IPS-11a (cell line): ENCODE measurements around the gene PTPRD.
A peak's percentile ranks its signal among the peaks of the same experiment; 100 is the strongest.

ENCODE experiments used
- H3K4me3 ChIP-seq: one replicate; pipeline ENCODE4 v1.5.1; 2013; ENCODE audit warnings: low read depth, low read length, control low read depth

PTPRD gene

DNA sequence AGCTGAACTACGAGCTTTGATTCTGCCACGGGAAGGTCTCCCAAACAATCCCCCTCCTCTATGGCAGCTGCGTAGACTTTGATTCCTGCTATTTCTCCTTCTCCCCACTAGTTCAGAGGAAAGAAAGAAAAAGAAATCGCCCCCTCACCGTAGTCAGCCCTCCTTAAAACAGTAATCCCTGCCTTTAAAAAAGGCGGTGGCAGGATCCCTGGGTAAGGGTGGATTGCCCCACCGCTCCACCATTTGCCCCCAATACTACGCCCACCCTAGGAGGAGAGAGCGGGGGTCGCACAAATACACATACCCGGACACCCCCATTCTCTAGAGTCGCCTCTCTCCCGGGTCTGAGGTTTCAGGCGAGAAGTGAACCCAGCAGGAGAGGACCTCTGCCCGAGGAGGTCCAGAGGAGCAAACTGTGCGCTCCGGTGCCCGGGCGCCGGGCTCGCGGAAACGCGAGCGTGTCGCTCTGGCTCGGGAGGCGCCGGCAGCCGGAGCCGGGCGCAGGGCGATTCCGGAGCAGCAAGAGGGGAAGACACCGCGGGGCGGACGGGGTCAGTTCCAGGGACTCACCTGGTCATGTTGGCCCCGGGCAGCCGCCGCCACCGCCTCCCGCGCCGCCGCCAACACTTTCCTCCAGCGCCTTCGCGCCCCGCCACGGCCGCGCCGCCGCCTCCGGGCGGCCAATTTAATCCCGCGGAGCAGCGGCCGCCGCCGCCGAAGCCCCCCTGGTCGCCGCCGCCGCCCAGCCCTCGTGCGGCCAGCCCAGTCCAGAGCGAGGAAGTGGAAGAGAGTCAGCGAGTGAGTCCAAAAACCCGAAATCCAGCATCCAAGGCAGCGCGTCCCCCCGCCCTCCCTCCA lies 1755.5 kb downstream of the PTPRD start:
- peak overlapping the region; percentile 76 for H3K4me3 ChIP-seq

DNA sequence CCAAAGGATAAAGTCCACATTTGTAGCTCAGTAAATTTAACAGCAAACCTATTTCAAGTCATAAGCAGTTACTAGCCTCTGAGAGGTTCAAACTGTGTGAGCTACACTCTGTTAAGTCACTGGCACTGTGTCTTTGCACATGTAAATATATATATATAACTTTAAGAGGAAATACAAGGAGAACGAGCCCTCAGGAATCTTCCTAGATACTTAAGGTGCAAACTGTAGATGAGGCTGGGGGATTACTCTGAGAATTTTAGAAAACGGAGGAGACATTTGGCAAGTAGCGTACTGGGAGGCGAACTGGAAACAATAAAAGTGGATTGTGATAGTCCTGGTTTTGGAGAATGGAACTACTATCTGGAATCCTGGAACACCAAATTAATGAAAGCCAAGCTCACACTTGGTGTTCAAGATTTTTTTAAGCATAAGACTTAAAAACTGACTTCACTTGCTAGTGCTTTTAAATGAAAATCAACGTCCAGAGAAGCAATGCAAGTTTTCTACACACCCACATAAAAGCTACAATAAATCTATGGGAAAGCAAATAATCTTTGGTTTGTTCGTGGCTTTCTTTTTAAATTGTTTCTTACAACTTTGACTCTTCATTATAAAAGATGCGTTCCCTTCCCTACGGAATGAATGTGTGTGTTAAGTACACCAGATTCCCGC lies 1756.3 kb downstream of the PTPRD start:
- H3K4me3 ChIP-seq: peak overlapping the region; percentile 76

DNA sequence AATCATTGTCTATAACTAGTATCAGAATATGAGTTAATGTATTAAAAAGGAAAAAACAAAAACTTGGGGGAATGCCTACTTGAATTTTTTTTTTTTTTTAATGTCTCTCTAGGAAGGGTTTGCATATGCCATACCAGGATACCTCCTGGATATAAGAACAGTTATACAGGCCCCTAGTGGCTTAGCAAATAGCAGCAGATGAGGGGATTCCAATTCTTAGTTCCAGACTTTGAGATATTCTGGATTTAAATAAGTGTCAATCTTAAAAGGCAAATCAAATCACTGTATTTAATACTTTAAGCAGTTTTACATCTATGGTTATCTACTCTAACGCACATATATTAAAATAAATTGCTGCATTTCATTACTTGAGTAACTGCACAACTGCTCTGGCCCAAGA lies 1757.8 kb downstream of the PTPRD start:
- no peak overlapping the region for H3K4me3 ChIP-seq

DNA sequence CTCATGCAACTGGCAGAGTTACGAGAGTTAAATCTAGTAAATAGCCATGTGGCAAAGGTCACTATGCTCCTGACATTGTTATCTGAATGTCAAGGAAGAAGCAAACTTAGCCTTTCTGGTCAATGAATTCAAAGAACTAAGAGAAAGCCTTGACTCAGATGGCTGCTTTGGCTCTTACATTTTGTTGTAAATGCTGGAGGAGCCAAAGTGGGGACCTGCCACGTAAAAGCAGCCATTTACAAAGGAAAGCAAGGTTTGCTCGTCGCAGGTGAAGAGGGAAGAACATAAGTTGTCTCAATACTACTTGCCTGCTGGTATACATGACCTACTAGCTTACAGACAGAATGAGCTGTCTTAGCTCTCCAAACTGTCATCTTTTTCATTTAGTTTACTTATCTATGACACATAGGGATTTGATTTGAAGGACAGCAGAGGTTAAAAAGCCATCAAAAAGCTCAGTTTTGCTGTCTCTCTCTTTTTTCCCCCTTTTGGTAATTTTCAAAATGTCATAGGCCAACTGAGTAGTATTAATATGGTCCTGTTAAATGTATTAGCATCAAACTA lies 1760.4 kb downstream of the PTPRD start:
- no peak overlapping the region for H3K4me3 ChIP-seq

DNA sequence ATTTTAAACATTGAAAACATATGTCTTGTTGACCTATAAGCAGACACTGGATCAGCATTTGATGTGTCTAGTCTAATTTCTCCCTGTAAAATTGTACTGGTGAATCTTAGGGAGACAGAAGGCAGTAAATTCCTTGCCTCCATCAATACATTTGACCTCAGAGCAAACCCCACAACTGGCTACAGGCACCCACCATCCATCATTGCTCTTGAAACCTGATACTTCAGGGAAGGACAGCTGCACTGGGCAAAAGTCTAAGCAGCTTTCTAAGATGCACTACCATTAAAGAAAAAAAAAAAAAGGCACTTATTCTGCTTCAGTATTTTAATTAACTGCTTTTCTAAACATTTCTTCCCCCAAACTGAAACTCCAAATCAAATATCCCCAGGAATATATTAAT lies 1761.9 kb downstream of the PTPRD start:
- H3K4me3 ChIP-seq: no peak overlapping the region

DNA sequence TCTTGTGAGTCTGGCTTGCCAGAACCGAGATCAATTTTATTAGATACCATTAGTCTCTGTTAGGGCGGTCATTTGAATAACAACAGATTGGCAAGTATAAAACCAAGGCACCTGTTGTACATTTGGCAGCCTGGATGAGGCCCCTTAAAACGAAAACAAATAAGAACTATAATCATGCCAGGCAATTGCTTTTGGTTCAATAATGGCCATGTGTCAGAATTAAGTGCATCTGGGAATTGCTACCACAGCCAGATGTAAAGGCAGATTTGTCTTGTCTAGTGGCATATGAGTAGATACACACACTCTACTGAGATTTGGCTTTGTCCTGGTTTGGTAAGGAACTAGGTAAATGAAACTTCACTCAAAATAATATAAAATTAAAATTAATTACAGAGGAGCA lies 1767.0 kb downstream of the PTPRD start:
- H3K4me3 ChIP-seq: no peak overlapping the region

DNA sequence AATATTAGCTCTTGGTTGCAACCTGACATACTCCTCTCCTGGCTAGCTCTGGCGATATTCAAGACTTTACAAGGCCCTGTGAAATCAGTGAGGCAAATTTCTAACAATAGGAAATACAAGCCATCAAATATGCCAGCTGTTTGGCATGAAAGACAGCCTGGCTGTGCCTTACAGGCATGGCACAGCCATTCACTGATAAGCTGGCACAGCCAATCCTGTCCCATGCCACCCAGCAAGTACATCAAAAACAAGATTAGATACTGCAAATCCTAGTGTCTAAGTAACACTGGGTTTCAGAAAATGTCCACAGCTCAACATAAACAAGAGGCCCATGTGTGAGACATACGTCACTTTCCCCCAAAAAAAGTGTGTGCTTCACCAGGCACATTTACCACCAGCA lies 1767.4 kb downstream of the PTPRD start:
- H3K4me3 ChIP-seq: no peak overlapping the region

DNA sequence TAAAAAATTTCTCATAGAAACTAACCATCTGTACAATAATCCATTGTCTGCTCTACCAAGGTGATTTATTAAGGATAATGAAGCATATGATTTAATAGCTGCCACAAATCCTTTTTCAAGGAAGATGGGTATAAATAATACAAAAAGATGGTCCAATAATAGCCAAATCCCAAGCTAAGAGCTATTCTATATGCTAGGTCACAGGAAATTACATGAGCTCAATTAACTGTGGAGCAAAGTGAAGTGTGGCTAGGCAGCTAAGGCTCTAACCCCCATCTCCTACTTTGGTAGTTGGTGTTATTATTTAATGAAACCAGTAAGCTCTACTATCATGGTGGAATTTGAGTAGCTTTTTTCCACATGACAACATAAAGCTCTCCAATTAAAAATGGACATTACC lies 1768.3 kb downstream of the PTPRD start:
- no peak overlapping the region for H3K4me3 ChIP-seq

DNA sequence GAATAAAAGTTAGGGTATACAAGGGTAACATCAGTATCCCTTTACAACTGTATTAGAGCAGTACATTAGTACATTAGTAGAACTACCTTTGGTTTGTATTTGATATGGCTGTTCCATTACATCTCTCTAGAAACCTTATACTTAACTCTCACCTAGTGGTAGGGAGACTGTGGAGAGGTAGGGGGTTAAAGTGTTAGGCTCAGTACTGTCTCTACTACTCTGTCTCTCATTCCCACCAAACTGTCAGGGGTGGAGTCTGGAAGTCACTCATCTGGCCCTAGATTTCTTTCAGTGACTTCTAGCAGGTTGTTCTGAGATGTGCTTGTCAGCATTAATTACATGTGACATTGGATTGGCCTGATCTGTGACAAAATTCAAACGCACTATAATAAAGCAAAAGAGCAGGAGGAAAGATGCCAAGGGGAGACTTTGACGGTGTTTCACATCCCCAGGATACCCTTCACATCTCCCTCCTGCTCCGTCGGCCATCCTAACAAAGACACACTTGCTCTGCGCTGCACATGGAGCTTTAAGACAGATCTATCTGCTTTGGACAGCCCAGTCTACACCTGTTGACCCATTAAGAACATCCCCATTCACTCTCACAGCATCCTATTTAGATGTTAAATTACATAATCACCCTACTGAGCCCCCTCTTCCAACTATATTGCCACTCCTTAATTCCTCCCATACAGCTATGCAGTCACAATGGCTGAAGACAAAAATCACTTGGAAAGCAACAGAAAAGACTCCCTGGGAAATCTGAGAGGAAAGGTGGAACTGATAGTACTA lies 1770.2 kb downstream of the PTPRD start:
- H3K4me3 ChIP-seq: no peak overlapping the region

DNA sequence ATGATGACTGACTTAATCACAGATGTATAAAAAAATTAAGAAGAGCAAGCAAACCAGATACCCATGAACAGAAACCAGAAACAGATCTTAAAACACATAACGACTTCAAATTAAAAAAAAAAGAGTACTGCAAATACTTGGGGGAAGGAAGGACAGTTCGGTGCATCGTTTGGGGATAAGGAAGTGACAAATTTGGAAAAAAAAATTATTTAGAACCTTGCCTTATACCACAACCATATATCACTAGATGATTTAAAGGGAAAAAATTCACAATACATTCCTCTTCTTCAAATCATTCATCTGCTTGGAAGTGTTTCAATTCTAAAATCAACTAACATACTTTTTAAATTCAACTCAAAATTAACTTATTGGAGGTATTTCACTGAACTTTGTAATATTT lies 1774.7 kb downstream of the PTPRD start:
- no peak overlapping the region for H3K4me3 ChIP-seq

DNA sequence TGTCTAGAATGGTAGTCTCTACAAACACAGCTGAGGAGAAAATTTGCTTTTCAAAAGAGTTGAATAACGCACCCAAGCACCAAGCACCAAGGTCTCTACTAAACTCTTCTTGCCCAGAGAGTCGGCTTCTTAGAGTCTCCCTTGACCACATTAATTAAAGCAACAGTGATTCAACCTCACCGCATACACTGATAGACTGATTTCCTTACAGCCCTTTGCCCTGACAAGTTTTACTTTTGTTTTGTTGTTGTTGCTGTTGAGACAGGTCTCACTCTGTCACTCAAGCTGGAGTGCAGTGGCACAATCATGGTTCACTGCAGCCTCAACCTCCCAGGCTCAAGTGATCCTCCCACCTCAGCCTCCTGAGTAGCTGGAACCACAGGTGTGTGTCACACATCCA lies 1777.5 kb downstream of the PTPRD start:
- no peak overlapping the region for H3K4me3 ChIP-seq

DNA sequence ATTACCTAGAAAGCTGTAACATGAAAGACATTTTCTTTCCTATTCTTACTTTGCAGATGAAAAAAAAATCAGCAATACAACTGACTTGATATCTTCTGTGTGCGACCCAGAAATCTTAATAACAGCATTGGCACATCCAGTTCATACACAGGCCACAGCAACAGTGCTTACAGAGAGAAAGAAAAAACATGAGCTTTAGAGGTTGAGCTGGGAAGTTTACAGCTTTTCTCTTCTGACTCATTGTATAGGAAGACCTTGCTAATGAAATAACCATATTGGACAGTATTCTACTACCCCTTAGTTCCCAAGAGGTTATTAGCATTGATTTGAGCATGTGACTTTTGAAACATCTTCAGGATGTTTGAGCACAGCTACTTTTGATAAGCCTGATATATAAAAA lies 1779.8 kb downstream of the PTPRD start:
- H3K4me3 ChIP-seq: no peak overlapping the region

DNA sequence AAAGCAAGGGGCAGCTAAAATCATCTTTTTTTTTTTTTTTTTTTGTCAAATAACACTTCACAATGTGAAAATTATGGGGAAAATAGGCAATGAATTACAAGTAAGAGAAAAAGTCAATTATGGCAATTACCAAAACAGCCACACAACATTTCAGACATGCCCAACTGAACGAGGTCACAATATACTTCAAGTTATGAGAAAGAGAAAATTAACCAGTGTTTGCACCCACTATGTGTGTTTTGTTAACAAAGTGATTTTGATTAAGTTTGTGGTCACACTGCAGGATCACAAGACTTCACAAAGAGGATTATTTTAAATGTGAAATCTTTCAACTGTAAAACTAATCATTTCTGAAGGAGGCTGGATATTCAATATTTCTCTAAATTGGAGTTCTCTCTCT lies 1780.4 kb downstream of the PTPRD start:
- H3K4me3 ChIP-seq: no peak overlapping the region

DNA sequence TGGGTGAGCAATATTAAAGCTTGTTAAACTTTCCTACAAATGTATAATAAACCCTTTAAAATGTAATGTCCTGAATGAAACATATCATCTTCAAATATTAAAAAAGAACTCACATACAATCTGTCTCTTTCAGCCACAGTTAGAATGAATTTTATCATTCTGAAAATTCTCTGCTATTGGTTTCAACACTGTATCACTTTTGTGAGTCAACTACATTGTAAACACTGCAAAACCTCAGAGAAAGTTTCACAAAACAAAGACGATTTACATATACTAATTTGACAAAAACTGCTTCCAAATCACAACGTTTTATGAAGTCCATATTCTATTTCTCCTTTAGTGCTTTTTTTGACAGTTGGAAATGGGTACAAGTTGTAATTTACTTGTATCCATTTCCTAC lies 1781.2 kb downstream of the PTPRD start:
- no peak overlapping the region for H3K4me3 ChIP-seq

DNA sequence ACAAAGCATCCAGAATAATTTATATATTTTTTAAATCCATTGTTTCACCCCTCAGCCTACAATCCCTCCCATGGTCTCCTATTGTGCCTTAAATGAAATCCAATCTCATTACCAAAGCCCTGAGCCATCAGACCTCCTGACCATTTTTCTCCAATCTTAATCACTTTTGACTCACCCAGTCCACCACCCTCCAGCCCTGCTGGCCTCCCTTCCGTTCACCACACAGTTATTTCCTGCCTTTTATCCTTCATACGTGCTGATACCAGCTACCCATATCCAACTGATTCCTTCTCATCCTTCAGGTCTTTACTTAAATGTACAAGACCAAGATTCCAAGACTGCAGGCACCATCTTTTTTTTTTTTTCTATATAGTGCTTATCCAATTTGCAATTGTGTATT lies 1786.5 kb downstream of the PTPRD start:
- H3K4me3 ChIP-seq: no peak overlapping the region

DNA sequence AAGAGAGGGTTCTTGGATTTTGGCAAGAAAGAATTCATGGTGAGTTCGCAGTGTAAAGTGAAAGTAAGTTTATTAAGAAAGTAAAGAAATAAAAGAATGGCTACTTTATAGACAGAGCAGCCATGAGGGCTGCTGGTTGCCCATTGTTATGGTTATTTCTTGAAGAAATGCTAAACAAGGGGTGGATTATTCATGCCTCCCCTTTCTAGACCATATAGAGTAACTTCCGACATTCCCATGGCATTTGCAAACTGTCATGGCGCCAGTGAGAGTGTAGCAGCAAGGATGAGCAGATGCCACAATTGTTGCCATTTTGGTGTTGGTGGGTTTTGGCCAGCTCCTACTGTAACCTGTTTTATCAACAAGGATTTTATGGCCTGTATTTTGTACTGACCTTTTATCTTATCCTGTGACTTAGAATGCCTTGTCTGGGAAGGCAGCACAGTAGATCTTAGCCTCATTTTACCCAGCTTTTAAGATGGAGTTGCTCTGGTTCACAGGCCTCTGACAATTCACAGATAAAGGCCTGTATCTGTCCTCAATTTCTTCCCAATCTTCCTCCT lies 1787.1 kb downstream of the PTPRD start:
- no peak overlapping the region for H3K4me3 ChIP-seq

DNA sequence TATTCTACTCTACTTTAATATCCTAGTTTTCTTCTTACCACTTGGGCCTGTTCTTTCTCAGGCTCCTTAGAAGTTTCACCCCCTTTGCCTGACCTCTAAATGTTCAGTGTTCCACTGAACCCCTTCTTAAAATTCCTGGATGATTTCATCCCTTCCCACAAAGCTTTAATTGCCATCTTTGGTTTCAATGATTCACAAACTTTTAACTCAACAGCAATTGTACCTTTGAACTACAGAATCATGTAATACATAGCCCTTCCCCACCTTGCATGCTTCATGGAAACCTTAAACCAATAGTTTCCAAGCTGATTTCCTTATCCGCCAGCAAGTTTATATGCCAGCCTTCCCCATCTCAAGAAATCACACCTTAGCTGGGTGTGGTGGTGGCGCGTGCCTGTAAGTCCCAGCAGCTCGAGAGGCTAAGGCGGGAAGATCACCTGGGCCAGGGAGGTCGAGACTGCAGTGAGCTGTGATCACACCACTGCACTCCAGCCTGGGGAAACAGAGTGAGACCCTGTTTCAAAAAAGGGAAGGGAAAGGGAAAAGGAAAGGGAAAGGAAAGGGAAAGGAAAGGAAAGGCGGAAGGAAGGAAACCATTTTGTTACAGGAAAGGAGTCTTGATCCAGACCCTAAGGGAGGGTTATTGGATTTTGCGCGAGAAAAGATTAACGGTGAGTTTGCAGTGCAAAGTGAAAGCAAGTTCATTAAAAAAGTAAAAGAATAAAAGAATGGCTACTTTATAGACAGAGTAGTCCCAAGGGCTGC lies 1789.5 kb downstream of the PTPRD start:
- H3K4me3 ChIP-seq: no peak overlapping the region

DNA sequence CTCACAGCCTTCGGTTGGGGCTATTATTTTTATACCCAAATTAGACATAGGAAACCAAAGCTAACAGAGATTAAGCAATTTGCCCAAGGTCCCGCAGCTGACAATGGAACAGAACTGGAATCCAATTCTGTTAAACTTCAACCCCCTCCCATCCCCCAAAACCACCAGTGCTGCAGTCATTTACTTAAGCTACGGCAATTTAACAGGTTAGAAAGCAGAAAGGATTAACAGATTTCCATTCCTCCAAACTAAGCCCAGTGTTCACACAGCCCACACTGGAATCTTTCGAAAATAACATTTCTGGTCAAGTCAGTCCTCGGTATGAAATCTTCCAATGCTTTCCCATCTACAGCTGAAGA lies 1790.2 kb downstream of the PTPRD start:
- H3K4me3 ChIP-seq: no peak overlapping the region

DNA sequence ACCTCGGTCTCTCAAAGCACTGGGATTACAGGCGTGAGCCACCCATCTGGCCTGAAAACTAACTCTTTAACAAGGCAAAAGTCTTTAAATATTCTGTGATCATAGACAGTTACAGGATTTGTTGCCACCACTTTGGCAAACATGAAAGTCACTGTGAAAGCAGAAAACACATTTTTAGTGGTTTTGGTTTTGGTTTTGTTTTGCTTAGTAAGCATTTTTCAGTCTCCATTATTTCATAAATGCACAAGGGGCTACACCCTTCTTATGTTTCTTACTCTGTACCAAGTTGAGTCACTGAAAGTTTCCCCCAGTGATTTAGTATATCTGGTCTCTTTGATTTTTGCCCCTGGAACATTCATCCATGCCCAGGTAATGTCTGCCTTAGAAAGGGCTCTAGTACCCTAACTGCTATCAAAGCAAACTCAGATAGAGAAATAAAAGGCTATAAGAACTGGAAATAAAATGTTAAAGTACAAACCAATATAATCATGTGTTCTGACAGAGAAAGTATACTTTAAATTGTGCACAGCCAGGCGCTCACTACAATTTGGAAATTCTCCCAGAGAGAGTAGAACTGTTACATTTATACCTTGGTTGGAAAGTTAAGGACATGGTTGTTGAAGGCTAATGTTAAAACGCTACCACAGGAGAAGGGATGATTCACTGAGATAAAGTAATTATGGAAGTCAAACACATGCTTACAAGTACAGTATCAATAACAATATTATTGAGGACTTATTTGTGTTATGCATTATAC lies 1790.7 kb downstream of the PTPRD start:
- no peak overlapping the region for H3K4me3 ChIP-seq

DNA sequence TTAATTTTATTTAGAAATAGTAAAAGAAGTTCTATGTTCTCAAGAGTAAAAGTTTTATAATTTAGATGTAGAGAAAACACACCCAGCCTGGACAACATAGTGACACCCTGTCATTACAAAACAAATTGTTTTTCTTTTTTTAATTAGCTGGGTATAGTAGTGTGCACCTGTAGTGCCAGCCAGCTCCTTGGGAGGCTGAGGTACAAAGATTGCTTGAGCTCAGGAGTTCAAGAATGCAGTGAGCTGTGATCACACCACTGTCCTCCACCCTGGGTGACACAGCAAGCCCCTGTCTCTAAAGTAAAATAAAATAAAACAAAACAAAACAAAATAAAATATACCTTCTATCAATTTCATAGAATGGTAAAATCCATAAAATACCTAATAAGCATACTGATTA lies 1795.5 kb downstream of the PTPRD start:
- H3K4me3 ChIP-seq: no peak overlapping the region
